Measurements from ENCODE around the gene FAHD2A.
"Not testable (repeated sequence)": the region's sequence is repeated elsewhere in the genome, so short reads cannot be mapped to it uniquely, and the experiment has no call there.

Gene FAHD2A, protein sequence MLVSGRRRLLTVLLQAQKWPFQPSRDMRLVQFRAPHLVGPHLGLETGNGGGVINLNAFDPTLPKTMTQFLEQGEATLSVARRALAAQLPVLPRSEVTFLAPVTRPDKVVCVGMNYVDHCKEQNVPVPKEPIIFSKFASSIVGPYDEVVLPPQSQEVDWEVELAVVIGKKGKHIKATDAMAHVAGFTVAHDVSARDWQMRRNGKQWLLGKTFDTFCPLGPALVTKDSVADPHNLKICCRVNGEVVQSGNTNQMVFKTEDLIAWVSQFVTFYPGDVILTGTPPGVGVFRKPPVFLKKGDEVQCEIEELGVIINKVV

DNA sequence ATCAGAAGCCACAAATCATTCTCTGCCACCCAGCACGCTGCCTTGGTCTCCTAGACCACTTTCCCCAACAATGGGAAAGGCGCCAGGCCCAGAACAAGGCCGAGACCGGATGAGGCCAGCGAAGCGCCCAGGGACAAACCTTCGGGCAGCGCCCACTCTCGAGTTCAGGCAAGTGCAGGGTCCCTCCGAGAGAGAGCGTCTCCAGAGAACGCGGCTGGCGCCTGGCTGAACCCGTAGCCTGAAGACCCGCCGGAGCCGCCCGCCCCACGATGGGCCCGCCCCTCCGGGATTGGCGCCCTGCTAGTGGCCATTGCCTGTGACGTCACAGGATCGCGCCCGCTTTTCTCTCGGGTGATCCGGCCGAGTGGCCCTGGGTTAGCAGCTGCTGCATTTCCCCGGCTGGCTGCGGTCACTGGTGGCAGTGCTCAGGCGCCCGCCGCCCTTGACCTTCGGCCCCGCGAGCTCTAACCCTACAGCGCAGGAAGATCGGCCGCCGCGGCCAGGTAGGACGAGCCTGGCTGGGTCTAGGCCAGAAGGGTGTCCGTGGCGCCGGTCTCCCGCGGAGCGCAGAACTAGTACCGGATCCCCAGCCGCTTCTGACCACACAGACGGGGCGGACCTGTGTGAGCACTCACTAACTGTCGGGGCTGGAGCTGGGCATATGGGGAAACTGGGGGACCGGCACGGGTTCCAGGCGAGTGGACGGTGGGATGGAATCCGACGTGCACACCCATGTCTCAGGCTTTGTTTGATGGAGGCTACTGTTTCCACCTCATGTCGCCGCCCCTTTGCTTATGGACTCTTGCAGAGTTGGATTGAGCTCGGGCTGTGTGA is at the start of gene FAHD2A:
Gene FAHD2A (plus strand): TSS at position 339 of the 834 bp plus-strand sequence. CDS start 2,851 bp downstream, outside the sequence.
- peak; percentile 84 for DNase-seq

GRCh38 chr2:95353055-95353575 is 49.4 kb upstream of the FAHD2A start:
- no peak for DNase-seq

GRCh38 chr2:95353613-95354468 is 48.7 kb upstream of the FAHD2A start:
- no peak for DNase-seq

- DNase-seq = no peak
Measured at GRCh38 chr2:95354469-95354901, 48.0 kb upstream of the FAHD2A start.

- no peak for DNase-seq
Measured at GRCh38 chr2:95354925-95355324, 47.6 kb upstream of the FAHD2A start.

DNA sequence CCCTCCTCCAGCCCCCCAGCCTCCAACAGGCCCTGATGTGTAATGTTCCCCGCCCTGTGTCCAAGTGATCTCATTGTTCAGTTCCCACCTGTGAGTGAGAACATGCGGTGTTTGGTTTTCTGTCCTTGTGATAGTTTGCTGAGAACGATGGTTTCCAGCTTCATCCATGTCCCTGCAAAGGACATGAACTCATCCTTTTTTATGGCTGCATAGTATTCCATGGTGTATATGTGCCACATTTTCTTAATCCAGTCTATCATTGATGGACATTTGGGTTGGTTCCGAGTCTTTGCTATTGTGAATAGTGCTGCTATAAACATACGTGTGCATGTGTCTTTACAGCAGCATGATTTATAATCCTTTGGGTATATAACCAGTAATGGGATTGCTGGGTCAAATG is 47.0 kb upstream of the FAHD2A start:
- not testable (repeated sequence) for DNase-seq

DNA sequence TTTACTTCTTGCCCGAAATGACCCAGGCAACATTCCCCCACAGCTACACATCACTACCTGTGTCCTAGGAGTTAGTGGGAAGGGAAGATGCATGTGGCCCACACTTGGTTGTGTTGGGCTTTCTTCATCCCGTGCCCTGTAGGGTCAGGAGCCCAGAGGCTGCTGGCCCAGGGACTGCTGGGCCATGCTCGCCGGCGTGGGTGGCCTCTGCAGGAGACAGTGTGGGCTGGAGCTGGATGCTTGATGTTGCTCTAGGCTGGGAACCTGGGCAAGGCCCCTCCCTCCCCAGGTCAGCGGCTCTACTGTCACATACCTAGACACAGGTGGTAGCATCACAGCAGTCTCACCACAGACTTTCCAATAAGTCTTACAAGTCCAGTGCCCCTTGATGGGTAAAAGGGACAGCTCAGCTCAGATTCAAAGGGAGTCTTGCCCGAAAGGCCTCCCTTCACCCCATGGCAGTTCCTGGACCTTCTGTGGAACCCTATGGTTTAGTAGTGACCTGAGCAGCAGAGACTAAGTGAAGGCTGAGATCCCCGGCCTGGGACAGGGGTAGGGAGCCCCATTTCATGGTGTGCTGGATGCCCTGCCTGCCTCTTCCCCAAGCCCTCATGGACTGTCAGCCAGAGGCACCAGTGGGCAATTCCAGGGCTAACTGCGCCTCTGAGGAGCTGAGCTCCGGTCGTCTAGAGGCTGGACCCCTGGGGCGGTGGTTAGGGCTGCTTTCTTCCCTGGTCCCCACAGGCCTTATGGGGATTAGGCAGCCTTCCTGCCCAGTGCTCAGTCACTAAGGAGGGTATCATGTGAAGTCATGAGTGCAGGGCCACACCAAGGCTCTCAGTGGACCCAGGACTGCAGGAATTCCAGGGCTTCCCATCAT is 45.4 kb upstream of the FAHD2A start:
- no peak for DNase-seq

- DNase-seq = no peak
Measured at GRCh38 chr2:95357717-95358280, 44.7 kb upstream of the FAHD2A start.

DNA sequence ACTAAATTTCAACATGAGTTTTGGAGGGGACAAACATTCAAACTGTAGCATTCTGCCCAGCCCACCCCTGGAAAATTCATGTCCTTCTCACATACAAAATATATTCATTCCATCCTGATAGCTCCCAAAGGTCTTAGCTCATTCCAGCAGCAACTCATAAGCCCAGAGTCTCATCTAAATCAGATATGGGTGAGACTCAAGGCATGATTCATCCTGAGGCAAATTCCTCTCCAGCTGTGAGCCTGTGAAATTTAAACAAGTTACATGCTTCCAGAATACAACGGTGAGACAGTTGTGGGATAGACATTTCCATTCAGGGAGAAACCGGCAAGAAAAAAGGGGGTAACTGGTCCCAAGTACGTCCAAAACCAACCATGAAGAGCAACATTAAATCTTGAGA is 43.5 kb upstream of the FAHD2A start:
- no peak for DNase-seq

GRCh38 chr2:95359501-95359930 is 43.0 kb upstream of the FAHD2A start:
- DNase-seq = no peak

DNA sequence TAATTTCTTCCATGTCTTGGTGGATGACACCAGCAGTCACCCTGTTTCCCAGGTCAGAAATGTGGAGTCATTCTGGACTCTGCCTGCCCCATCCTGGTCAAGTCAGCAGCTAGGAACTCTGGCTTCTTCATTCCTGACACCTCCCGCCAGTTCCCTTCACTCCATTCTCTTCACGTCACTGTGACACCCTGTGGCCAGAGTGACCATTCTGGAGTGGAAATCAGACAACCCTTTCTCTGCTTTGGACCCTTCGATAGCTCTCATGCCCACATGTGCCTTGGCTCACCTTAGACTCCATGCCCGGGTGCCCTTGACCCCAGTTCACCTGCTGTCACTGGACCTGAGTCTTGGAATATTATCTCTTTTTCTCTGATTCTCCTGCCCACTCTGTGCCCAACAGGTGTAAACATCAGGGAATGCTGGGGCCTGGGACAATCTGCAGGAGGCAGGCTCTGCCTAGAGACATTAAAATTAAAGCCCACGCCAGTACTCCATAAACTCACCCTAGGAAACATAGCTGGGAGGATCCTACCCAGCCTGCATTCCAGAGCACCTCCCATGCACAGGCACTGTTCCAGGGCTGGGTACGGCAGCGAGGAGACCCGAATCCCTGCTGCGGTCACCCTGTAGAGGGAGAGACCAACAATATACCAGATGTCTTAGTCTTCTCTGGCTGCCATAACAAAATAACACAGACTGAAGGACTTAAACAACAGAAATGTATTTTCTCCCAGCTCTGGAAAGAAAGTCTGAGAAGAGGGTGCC is 41.1 kb upstream of the FAHD2A start:
- no peak for DNase-seq

GRCh38 chr2:95362486-95362885 is 40.0 kb upstream of the FAHD2A start:
- DNase-seq = no peak

DNA sequence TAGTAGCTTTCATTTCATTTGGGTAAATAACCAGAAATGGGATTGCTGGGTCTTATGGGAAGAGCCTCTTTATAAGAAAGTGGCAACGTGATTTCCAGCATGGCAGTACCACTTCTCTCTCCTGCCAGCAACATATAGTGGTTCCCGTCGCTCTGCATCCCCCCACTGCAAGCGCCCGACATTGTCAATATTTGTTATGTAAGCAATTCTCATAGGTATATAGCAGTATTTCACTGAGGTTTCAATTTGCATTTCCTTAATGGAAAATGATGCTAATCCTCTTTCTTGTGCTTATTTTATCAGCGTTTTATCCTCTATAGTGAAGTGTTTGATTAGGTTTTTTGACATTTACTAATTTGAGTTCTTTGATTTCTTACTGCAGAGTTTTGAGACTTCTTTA is 36.0 kb upstream of the FAHD2A start:
- DNase-seq = no peak

DNA sequence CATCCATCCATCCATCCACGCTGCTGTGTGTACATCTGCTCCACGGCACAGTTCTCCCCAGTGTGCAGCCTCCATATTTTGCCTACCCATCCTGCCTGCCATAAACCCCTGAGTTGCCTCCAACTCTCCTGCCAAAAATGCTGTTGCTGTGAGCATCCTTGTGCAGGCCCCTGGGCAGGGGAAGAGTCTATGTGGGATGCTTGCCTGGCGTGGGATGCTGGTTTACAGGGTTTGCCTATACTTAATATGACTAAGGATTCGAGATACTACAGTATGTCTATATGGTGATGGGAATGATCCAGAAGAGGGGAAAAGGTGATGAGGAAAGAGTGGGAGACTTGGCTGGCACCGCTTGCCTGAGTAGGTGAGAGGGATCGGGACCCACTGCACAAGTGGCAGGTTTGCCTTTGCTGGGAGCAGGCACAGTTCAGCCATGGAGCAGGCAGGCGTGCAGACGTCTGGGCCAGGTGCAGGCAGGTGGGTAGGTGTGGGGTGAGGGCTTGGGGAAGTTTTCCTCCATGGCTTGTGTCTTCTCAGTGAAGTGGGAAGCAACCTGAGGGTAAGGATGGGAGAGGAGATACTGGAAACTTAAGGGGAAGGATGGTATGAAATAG is 30.2 kb upstream of the FAHD2A start:
- DNase-seq = no peak

- no peak for DNase-seq
Measured at GRCh38 chr2:95372845-95373244, 29.7 kb upstream of the FAHD2A start.

DNA sequence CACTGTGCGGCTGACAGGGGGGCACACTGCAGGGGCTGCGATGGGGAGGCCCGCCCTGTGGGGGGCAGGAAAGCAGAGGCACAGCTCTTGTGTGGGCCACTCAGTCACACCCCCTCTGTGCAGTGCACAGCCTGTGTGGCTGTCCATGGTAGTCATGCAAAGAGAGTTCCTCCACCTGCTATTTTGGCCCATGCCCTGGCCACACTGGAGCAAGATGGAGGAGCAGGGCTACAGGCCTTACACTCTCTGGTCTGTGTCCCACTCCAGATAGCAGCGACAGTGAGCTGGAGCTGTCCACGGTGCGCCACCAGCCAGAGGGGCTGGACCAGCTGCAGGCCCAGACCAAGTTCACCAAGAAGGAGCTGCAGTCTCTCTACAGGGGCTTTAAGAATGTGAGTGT is 28.5 kb upstream of the FAHD2A start:
- DNase-seq = no peak

GRCh38 chr2:95374451-95374920 is 28.0 kb upstream of the FAHD2A start:
- no peak for DNase-seq

DNA sequence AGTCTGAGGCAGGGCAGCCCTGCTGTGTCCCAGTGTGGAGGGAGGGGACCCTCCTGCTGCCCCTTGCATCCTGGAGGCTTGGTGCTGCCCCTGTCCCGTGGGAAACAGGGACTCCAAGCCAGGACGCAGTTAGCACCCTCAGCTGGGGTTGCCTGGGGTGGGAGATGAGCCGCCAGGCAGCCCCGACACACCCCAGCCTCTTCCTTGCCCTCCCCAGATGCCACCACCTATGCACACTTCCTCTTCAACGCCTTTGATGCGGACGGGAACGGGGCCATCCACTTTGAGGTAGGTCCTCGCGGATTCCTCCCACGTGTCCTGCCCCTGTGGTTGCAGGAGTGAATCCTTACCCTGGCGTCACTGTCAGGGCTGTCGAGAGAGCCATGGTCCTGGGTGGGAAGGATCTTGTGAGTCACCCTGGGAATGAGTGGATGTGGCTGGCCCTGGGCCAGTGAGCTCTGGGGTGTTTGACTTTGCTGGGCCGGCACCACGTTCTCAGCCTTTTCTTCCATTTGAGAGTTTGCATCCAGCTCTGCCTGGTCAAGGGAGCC is 27.5 kb upstream of the FAHD2A start:
- no peak for DNase-seq

GRCh38 chr2:95375532-95376150 is 26.9 kb upstream of the FAHD2A start:
- DNase-seq = no peak

Measured in NCI-H1105 treated with DMSO at 0.1 percent for 48 hours (cell line).